Measurements from ENCODE around the gene SYT12.

SYT12 gene

DNA sequence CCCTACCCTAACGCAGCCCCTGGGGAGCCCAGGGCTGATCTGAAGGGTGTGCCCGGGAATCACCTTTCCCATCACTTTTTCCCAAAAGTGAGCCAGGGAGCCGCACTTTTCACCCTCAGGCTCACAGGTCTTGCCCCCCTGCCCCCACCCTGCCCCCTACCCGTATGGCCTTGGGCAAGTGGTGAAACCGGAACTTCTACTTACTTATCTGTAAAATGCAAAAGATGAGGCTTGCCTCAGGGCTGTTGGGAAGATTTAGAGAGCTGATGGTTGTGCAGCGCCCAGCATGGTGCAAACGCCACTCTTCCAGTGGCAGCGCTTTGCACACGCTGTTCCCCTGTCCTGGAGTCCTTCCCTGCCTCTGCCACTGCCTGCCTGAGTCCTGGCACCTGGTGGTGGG, 8.0 kb downstream of the SYT12 start:
- TF ChIP-seq CTCF (IDR thresholded peaks at IDR 0.05; ENCODE audit: low read depth, low read length, missing control alignments), result no peak
- H3K4me3 ChIP-seq (replicated peaks; ENCODE audit: low read depth, low read length), result no peak overlapping the region
- DNase-seq (ENCODE audit: extremely low read depth, low read depth), result no peak

DNA sequence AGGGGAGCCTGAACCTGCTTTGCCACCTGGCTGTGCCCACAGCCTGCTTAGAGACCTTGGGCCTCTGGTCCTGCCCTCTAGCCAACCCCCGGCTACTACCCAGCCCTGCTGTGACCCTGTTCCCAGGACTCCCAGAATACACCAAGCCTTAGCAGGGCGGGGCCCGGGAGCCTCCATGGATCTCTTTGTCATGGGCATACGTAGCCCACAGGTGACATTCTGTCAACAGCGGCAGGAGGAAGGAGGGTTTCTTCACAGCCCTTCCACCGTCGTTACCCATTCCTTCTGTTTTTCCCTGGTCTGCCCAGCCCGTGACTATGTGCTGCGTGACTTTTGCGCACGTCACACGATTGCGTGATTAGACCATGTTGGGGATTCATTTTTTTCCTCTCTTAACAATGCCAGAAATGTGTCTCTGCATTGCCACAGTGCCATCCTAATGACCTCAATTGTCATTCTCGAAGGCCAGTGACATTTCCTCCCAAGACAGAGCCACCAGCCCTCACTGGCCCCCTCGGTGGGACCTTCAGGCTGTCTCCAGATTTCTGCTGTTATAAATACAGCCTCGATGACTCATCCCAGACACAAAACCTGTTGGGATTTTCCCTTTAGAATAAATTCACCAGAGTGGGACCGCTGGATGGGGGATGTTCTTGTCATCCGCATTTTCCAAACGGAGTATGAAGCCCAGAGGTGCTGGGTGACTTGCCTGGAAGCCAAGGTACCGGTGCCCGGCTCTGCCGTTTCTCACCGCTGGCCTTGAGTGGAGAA, 9.0 kb downstream of the SYT12 start:
- no peak overlapping the region for H3K4me3 ChIP-seq (replicated peaks; ENCODE audit: low read depth, low read length)
- DNase-seq (ENCODE audit: extremely low read depth, low read depth), result no peak
- TF ChIP-seq CTCF (IDR thresholded peaks at IDR 0.05; ENCODE audit: low read depth, low read length, missing control alignments), result no peak

DNA sequence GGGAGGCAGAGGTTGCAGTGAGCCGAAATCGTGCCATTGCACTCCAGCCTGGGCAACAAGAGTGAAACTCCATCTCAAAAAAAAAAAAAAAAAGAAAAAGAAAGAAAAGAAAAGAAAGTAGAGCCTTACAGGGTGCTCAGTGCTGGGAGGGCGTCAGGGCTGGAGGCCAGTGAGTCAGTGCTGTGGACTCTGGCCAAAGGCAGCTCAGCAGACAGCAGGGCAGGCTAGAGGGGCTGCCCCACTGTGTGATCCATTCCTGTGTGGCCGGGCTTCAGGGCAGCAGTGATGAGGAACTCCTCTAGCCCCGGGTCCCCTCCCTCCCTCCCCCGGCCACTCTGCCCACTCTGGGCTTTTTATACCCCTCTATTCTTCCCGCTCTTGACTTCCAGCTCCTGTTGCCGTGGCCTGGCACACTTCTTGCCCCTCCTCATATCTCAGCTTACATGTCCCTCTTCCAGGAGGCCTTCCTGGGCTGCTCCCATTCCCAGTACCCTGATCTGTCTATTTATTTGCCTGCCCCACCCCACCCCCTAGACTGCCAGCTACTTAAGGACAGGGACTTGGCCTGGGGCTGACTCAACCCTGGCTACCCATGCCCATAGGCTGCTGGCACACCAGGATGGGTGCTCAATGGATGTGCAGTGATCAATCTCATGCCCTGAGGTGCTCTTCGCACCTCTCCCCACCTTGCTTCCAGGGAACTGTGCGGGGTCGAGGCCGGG, 10.1 kb downstream of the SYT12 start:
- H3K4me3 ChIP-seq (replicated peaks; ENCODE audit: low read depth, low read length), result no peak overlapping the region; the same call in 1 of the 2 replicates
- no peak for TF ChIP-seq CTCF (IDR thresholded peaks at IDR 0.05; ENCODE audit: low read depth, low read length, missing control alignments)
- no peak for DNase-seq (ENCODE audit: extremely low read depth, low read depth)

DNA sequence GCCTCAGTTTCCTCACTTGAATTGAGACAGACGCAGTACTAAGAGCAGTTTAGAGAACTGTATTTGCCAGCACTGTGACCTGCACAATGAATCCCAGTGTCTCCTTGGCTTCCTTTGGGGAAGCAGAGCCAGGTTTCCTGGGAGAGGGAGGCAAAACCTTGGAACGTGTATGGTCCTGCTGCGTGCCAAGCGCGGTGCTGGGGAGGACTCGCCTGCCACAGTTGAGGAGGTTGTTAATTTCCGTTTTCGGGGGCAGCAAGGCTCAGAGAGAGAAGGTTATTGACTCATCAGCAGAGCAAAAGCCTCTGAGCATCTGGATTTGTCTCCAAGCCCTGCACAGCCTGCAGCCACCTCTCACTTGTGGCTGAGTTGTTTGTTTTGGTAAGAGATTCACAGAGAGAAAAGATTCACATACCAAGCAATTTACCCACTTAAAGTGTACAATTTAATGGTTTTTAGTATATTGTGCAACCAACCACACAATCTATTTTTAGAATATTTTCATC, 10.8 kb downstream of the SYT12 start:
- no peak for TF ChIP-seq CTCF (IDR thresholded peaks at IDR 0.05; ENCODE audit: low read depth, low read length, missing control alignments)
- H3K4me3 ChIP-seq (replicated peaks; ENCODE audit: low read depth, low read length), result no peak overlapping the region; the same call in 1 of the 2 replicates
- DNase-seq (ENCODE audit: extremely low read depth, low read depth), result peak; percentile 81

DNA sequence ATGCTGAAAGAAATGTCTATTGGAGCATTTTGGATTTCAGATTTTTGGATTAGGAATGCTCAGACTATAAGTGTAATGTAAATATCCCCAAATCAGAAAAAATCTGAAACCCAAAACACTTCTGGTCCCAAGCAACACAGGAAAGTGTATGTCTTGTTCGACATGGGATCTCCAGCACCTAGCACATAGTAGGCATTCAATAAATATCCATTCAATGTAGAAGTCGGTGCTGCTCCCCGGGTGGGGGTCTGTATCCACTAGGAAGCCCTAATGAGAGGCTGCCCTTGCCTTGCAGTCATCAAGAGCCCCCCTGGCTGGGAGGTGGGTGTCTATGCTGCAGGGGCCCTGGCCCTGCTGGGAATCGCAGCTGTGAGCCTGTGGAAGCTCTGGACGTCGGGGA, 11.4 kb downstream of the SYT12 start:
- H3K4me3 ChIP-seq (replicated peaks; ENCODE audit: low read depth, low read length), result no peak overlapping the region
- no peak for TF ChIP-seq CTCF (IDR thresholded peaks at IDR 0.05; ENCODE audit: low read depth, low read length, missing control alignments)
- no peak for DNase-seq (ENCODE audit: extremely low read depth, low read depth)

DNA sequence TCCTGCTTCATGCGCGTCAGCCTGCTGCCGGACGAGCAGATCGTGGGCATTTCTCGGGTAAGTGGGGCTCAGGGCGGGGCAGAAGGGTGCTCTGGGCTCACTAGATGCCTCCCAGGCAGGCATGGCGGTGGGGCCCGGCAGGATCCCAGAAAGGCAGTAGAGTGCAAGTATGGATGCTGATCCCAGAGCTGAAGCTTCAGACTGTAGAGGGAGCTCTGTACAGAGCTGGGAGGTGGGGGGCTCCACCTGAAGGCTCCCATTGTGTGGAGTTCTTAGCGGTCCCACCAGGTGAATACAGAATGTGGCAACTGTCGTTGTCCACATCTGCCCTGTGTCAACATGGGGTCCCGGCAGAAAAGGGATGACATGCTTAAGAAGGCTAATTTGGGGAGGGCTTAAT, 17.2 kb downstream of the SYT12 start:
- H3K4me3 ChIP-seq (replicated peaks; ENCODE audit: low read depth, low read length), result no peak overlapping the region
- TF ChIP-seq CTCF (IDR thresholded peaks at IDR 0.05; ENCODE audit: low read depth, low read length, missing control alignments), result no peak
- DNase-seq (ENCODE audit: extremely low read depth, low read depth), result no peak

All from HFF-Myc (cell line).